MM.1S (cell line): Measurements from ENCODE around the gene FBRS.
"Not testable (repeated sequence)": the region's sequence is repeated elsewhere in the genome, so short reads cannot be mapped to it uniquely, and the experiment has no call there.

Experiments
- DNase-seq: peaks from one replicate; pipeline ENCODE4 v3.0.0-alpha.2; 2015
- H2AFZ ChIP-seq: fragments of 300-600 bp; sonication (generic); 2 replicates; pipeline ENCODE4 v1.6.0; 2016; ENCODE audit warnings: antibody characterized with exemption, low read length
- H3F3A ChIP-seq: fragments of 300-600 bp; sonication (generic); 2 replicates; pipeline ENCODE4 v1.6.1; 2016; ENCODE audit warnings: mild to moderate bottlenecking, antibody characterized with exemption, low read length, moderate library complexity, mixed read lengths; ENCODE audit not compliant: insufficient read depth
- H3K27ac ChIP-seq: fragments of 300-600 bp; sonication (generic); 2 replicates; pipeline ENCODE4 v1.5.1; 2016; ENCODE audit warnings: mild to moderate bottlenecking, low read length
- H3K27me3 ChIP-seq: fragments of 300-600 bp; sonication (generic); replicated peaks from 2 replicates; pipeline ENCODE4 v1.6.0; 2016; ENCODE audit warnings: low read length; ENCODE audit not compliant: insufficient read depth
- H3K36me3 ChIP-seq: fragments of 300-600 bp; sonication (generic); replicated peaks from 2 replicates; pipeline ENCODE4 v1.6.1; 2016; ENCODE audit warnings: mild to moderate bottlenecking, low read length, mixed read lengths; ENCODE audit not compliant: insufficient read depth
- H3K4me1 ChIP-seq: fragments of 300-600 bp; sonication (generic); 2 replicates; pipeline ENCODE4 v1.6.1; 2016; ENCODE audit warnings: low read length, mixed read lengths
- H3K4me2 ChIP-seq: fragments of 300-600 bp; sonication (generic); 2 replicates; pipeline ENCODE4 v1.6.0; 2016; ENCODE audit warnings: low read depth, low read length
- H3K4me3 ChIP-seq: fragments of 300-600 bp; sonication (generic); 2 replicates; pipeline ENCODE4 v1.5.1; 2016; ENCODE audit warnings: low read length, mixed read lengths
- H3K79me2 ChIP-seq: fragments of 300-600 bp; sonication (generic); 2 replicates; pipeline ENCODE4 v1.6.1; 2016; ENCODE audit warnings: mixed run types, low read length, mixed read lengths
- H3K9ac ChIP-seq: fragments of 300-600 bp; sonication (generic); 2 replicates; pipeline ENCODE4 v1.6.1; 2016; ENCODE audit warnings: low read length, mixed read lengths
- H3K9me2 ChIP-seq: fragments of 300-600 bp; sonication (generic); replicated peaks from 2 replicates; pipeline ENCODE4 v1.6.1; 2016; ENCODE audit warnings: mild to moderate bottlenecking, low read length, mixed read lengths; ENCODE audit not compliant: insufficient read depth
- H3K9me3 ChIP-seq: fragments of 300-600 bp; sonication (generic); replicated peaks from 2 replicates; pipeline ENCODE4 v1.6.1; 2016; ENCODE audit warnings: mild to moderate bottlenecking, low read length, mixed read lengths; ENCODE audit not compliant: insufficient read depth
- H4K20me1 ChIP-seq: fragments of 300-600 bp; sonication (generic); 2 replicates; pipeline ENCODE4 v1.6.1; 2016; ENCODE audit warnings: mild to moderate bottlenecking, low read length, moderate library complexity, mixed read lengths; ENCODE audit not compliant: insufficient read depth
- EZH2 ChIP-seq: fragments of 300-600 bp; sonication (generic); optimal IDR thresholded peaks from 2 replicates; pipeline ENCODE3; 2017; ENCODE audit warnings: low read depth, mild to moderate bottlenecking, antibody characterized with exemption, low read length, mixed read lengths
- EZH2phosphoT487 ChIP-seq: fragments of 300-600 bp; sonication (generic); IDR thresholded peaks from 2 replicates; pipeline ENCODE4 v1.6.1; 2018; ENCODE audit warnings: antibody characterized with exemption, low read length
- TF ChIP-seq, protein P1 (sequence below): fragments of 300-600 bp; sonication (generic); IDR thresholded peaks from 2 replicates; pipeline ENCODE4 v1.5.1; 2016; ENCODE audit warnings: antibody characterized with exemption, low read length, mixed read lengths

FBRS gene

DNA sequence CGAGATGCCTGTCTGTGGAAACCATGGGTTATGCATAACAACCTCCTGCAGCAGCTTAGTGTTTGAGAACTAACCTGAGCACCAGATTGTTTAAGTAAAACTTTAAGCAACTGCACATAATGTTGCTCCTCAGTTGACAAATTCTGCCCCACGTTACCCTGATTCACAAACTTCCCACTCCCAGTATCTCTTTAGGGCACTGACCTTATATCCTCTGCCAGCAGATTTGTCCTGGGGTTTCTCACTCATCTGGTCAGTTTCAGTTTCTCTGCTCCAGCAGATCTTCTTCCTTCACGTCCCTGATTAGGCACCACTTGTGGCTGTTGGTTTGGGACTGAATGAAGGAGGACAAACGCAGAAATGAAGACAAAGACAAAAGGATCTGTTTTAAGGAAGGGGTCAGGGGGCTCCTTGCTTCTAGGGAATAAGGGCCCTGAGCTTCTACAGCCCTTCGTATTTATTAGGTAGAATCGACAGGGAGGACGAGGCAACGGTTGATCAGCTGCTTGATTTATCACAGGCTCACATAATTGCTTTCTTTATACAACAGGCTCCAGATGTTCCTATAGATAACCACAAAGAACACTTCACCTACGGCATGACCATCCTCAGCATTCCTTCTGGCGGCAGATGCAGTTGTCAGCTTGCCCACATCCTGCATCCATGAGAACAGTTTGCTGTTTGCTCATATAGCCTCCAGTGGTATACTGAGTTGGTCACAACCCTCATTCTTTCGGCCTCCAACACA lies 34.5 kb upstream of the FBRS start:
- H3K4me2 ChIP-seq: no peak overlapping the region
- no peaks in the 10 kb centered on the region for H3F3A ChIP-seq
- H3K9me3 ChIP-seq: no peaks in the 10 kb centered on the region
- TF ChIP-seq, protein P1, sequence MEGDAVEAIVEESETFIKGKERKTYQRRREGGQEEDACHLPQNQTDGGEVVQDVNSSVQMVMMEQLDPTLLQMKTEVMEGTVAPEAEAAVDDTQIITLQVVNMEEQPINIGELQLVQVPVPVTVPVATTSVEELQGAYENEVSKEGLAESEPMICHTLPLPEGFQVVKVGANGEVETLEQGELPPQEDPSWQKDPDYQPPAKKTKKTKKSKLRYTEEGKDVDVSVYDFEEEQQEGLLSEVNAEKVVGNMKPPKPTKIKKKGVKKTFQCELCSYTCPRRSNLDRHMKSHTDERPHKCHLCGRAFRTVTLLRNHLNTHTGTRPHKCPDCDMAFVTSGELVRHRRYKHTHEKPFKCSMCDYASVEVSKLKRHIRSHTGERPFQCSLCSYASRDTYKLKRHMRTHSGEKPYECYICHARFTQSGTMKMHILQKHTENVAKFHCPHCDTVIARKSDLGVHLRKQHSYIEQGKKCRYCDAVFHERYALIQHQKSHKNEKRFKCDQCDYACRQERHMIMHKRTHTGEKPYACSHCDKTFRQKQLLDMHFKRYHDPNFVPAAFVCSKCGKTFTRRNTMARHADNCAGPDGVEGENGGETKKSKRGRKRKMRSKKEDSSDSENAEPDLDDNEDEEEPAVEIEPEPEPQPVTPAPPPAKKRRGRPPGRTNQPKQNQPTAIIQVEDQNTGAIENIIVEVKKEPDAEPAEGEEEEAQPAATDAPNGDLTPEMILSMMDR: no peak
- TF ChIP-seq EZH2phosphoT487 (no peak), EZH2 (no peak)
- H4K20me1 ChIP-seq: no peaks in the 10 kb centered on the region
- H3K27ac ChIP-seq: no peak overlapping the region
- no peaks in the 10 kb centered on the region for H3K27me3 ChIP-seq
- no peaks in the 10 kb centered on the region for H3K9me2 ChIP-seq
- H3K4me1 ChIP-seq: no peaks in the 10 kb centered on the region
- H3K9ac ChIP-seq: no peak overlapping the region
- H2AFZ ChIP-seq: no peak overlapping the region
- no peaks in the 10 kb centered on the region for H3K79me2 ChIP-seq
- no peaks in the 10 kb centered on the region for H3K36me3 ChIP-seq
- DNase-seq: no peak
- H3K4me3 ChIP-seq: no peak overlapping the region

DNA sequence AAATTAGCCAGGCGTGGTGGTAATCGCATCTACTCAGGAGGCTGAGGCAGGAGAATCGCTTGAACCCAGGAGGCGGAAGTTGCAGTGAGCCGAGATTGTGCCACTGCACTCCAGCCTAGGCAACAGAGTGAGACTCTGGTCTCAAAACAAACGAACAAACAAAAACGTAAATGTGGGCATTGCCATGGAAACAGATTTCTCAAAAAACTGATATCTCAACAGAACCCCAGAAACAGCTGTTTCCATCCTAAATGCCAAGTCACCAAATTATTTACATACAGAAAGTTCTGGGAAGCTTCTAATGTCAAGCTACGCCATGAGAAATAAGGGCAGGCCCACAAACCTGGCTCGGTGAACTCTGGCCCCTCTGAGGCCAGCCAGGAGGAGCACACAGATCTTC lies 32.0 kb upstream of the FBRS start:
- no peaks in the 10 kb centered on the region for H3K36me3 ChIP-seq
- no peak overlapping the region for H3K4me3 ChIP-seq
- no peaks in the 10 kb centered on the region for H3K9me2 ChIP-seq
- H3K9ac ChIP-seq: no peak overlapping the region
- no peak for DNase-seq
- H3K27me3 ChIP-seq: no peaks in the 10 kb centered on the region
- H3K4me2 ChIP-seq: no peak overlapping the region
- H3K9me3 ChIP-seq: no peaks in the 10 kb centered on the region
- no peaks in the 10 kb centered on the region for H3K4me1 ChIP-seq
- H4K20me1 ChIP-seq: no peaks in the 10 kb centered on the region
- no peaks in the 10 kb centered on the region for H3K79me2 ChIP-seq
- H3K27ac ChIP-seq: no peak overlapping the region
- TF ChIP-seq, protein P1: no peak
- TF ChIP-seq EZH2: no peak
- no peak for TF ChIP-seq EZH2phosphoT487
- no peak overlapping the region for H2AFZ ChIP-seq
- H3F3A ChIP-seq: no peaks in the 10 kb centered on the region

DNA sequence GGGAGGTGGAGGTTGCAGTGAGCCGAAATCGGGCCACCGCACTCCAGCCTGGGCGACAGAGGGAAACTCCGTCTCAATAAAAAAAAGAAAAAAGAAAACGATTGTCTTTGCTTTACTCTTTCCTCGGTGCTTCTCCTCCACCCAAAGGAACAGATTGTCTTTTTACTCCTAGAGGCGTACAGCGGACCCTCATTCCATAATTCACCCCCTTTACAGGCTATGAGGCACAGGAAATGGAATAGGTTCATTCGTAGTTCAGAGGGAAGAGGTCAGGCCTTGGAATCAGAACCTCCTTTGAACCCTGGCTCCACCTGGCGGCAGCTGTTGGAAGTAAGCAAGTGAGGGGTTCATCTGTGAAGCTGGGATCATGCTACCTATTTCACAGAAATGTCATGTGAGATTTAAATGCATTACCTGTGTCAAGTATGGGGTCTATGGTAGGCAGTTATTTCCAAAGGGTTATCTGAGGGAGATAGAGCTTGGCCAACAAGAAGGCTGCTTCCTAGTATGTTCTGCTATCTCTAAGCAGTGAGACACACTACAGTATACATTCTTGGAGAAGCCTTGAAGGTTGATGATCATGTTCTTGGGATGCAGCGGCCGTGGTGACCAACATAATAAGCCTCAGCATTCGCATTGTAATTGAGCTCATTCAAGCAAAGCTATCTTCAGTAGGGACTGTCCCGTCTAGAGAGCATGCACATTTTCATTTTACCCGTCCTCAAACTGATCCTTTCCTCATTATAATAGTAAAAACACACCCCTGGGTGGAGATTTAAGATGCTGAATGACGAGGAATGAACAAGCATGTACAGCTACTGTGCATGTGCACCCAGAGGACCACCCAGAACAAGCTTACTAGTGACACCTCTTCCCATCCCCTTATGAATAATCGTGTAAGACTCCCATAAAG lies 29.3 kb upstream of the FBRS start:
- Histone ChIP-seq H3K9me2 (no peaks in the 10 kb centered on the region), H3K79me2 (no peaks in the 10 kb centered on the region), H3K9me3 (no peaks in the 10 kb centered on the region), H3K9ac (no peak overlapping the region), H3K4me3 (peak overlapping the region; percentile 45), H4K20me1 (no peaks in the 10 kb centered on the region), H3K27ac (no peak overlapping the region), H3K27me3 (no peaks in the 10 kb centered on the region), H2AFZ (peak overlapping the region; percentile 69), H3K4me2 (peak overlapping the region; percentile 67), H3K36me3 (no peaks in the 10 kb centered on the region), H3F3A (peaks cover 5% of the 10 kb centered on the region; the same call in 1 of the 2 replicates), H3K4me1 (no peaks in the 10 kb centered on the region)
- peak; percentile 80 for DNase-seq
- TF ChIP-seq, protein P1: peak; percentile 92
- no peak for TF ChIP-seq EZH2

DNA sequence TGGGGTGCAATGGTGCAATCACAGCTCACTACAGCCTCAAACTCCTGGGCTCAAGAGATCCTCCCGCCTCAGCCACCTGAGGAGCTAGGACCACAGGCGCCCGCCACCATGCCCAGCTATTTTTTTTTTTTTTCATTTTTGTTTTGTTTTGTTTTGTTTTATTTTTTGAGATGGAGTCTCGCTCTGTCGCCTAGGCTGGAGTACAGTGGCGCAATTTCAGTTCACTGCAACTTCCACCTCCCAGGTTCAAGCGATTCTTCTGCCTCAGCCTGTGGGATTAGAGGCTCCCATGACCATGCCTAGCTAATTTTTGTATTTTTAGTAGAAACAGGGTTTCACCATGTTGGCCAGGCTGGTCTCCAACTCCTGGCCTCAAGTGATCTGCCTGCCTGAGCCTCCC lies 25.8 kb upstream of the FBRS start:
- H3K4me2 ChIP-seq, H3K36me3 ChIP-seq, H3K9ac ChIP-seq, H4K20me1 ChIP-seq, H3K9me2 ChIP-seq, DNase-seq, H3K4me3 ChIP-seq, H3K27me3 ChIP-seq, H3F3A ChIP-seq, H2AFZ ChIP-seq, H3K27ac ChIP-seq, H3K79me2 ChIP-seq, H3K9me3 ChIP-seq, H3K4me1 ChIP-seq: not testable (repeated sequence)
